ENCODE results near the gene DSCAM.

Gene DSCAM

DNA sequence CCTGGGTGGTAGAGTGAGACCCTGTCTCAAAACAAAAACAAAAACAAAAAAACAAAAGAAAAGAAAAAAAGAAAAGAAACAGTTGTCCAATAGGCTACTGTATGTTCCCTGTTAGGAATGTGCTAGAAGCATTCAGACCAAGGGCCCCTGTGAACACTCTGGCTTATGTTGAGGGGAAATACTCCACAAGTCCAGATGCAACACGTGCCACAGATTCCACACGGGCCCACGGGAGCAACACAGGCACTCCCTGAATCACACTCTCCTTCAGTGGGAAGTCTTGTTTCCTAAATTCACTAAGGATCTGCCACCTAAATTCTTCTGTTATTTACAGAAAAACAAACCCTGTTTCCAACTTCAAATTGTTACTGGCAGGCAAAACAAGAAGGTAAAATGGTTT lies 688.6 kb downstream of the DSCAM start:
- no peak for DNase-seq

DNA sequence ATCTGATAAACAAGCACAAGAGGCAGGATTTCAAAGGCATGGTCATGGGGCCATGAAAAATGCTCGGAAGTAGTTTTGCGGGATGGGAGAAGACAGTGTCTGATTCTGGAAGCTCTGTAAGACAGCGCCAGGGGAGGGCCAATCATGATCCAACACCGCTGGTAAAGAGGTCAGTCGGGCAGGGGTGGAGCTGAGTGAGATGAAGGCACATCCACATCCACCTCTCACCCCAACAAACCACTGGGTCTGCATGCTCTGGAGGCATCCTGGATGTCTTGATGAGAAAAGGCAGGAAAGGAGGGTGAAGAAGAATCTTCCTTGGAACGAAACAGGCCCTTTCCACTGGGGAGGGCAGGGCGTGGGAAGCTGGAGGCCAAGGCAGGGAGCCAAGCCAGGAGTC lies 691.4 kb downstream of the DSCAM start:
- DNase-seq = no peak

DNA sequence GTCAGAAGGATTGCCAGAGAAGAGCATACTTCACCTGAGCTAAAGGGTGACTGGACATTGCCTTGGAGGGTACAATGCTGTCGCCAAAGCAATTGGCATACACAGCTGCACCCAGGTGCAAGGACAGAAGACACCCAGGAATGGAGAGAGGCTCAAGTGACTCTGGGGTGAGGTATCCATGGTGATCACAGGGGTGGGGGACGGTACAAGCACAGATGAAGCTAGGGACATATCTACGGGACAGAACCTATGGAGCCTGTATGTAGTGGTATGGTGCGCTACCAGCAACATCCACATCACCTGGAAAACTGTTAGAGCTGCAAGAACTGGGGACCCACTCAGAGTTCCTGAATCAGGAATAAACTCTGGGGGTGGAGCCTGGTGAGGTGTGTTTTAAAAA lies 693.6 kb downstream of the DSCAM start:
- DNase-seq = no peak

GRCh38 chr21:40152476-40152875 lies 694.5 kb downstream of the DSCAM start:
- no peak for DNase-seq

- no peak for DNase-seq
Measured at GRCh38 chr21:40151611-40152010, 695.3 kb downstream of the DSCAM start.

GRCh38 chr21:40146216-40146837 lies 700.6 kb downstream of the DSCAM start:
- DNase-seq = no peak

DNA sequence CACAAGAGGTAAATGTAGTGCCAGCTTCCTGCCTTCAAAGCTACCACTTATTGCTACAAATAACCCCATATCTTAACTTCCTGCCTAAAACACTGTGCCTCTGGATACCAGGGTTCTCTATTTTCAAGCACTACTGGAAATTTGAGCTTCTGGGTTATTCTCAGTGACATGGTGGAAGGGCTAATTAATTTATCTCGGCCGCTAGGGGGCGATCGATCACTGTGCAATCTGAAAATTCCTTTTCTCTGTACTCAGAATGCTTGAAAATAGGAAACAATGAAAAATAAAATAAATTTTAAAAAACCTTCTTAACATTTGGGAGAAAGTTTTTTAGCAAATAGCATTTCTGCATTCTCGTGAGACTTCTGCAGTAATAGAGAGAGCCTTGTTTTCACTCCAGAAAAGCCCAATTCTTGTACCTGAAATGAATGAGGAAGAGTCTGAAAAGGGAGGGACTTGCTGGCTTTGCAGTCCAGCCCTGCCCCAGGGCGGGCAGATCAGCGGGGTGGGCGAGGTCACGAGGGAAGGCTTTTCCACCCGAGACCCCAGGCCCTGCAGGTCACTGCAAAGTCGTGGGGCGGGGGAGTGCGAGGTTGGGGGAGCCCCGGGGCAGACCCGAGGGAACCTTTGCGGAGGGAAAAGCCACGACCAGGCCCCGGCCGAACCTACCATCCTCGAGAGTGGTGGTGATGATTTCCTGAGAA lies 703.0 kb downstream of the DSCAM start:
- peak; percentile 10 to 27 for DNase-seq

- DNase-seq = no peak
Measured at GRCh38 chr21:40141621-40142020, 705.3 kb downstream of the DSCAM start.

DNA sequence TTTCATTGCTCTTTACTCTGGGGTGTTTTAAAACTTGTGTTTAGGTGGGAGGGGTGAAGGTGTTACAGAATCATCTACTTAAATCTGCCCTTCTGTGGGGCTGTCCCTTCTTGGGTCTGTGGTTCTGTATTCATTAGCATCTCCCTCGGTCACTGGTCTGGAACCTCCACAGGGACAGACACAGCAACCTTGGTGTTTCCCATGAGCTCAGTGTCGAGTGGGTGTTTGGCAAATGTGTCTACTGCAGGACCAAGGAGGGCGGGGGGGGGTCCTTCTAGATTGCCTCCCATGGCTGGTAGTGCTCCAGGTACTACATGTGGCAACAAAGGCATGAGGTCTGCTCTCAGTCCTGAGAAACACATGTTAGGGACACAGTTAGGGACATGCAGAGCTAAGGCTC lies 706.3 kb downstream of the DSCAM start:
- DNase-seq = no peak

DNA sequence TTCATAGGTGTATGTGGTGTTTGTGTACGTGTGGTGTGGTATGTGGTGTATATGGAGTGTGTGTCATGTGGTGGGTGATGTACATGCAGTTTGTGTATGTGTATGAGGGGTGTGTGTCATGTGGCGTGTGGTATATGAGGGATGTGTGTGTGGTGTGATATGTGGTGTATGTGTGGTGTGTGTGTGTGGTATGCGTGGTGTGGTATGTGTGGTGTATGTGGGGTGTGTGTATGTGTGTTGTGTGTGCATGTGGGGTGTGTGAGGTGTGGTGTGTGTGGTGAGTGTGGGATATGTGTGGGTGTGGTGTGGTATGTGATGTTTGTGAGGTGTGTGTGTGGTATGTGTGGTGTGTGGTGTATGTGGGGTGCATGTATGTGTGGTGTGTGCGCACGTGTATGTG lies 707.3 kb downstream of the DSCAM start:
- DNase-seq = no peak

GRCh38 chr21:40136571-40136970 lies 710.4 kb downstream of the DSCAM start:
- DNase-seq = no peak

DNA sequence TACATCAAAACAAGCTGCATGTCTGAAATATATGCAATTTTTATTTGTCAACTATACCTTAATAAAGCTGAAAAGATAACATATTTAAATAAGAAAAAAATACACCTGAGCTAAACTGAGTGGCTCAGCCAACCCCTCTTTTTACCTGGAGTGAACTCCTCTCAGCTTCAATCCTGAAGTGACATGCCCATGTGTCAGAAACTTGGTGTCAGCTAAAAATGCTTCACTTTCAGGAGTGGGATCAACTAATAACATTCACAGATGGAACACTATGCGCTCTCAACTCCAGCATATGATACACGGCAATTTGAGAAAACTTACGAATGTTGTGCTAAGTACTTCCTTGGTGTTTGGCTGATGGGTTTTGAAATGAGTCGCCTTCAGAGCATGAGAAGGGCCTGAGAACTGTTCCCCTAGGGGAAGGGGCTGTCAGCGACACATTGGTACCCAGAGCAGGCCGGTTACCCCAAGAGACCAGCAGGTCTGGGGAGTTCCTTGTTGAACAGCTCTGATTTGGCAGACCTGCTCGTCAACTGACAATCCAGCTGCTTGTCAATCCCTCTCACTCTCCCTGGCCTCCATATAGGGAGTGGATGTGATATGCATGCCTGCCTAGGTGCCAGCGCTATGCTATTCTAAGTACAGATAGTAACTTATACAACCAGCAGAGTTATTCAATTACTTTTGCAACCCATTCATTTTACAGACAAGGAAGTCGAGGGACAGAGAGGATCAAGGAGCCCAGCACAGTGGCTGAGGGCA lies 712.0 kb downstream of the DSCAM start:
- DNase-seq = no peak

GRCh38 chr21:40130476-40130875 lies 716.5 kb downstream of the DSCAM start:
- no peak for DNase-seq

DNA sequence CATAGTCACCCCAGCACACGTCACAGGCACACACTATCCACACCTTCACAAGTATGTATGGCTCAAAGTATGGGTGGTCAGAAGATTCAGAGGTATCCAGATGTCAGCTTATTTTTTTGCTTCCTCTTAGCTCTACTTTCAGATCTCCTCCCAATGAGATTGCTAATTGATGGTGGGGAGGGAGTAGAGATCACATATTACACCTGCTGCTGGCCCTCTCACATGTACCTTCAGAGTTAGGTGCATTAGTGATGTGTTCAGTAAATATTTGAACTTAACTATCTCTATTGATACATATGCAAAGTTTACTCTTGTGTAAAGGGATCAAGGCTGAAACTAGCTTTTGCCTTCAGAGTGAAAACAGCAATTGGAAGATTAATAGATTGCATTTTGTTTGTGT lies 717.1 kb downstream of the DSCAM start:
- DNase-seq = no peak

DNA sequence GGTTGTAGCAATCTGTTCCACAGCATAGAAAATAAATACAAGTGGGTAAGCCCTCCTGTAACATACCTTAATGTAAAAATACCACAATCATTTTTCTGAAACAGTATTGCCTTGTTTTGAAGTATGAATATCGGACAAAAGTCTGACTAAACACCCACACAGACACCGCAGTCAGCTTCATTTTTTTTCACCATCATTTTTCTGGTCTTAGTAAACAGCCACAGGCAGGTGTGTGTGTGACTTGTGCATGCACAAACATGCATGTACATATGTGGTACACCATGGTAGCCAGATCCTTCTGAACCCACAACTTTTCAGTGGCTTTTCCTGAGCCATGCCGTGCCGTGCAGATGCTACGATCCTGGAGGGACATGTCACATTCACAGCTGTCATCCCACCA lies 718.1 kb downstream of the DSCAM start:
- no peak for DNase-seq

DNA sequence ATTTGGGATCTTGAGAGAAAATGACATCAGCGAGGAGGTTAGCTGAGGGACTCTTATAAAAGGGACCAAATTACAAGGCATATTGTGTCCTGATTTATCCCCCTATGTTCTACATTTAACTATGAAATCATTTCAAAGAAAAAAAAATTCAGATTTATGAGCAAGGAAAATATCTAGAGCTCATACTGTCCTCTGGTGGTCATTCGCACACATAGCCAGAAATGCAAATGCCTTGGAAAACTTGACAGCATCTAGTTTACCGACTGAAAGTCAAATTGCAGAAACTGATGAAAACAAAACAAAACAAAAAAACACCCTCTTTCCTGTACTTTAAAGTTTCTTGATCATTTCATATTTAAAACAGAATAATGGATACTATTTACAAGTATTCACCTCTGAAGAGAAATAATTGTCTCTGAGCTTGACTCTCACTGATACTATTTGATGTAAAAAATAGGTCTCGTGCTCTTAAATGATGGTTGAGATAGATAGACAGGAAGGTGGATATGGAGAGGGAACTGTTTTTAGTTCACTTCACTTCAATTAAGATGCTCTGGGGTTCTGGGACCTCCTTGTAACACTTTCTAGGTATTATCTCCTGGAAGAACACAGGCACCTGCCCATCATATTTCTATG lies 725.9 kb downstream of the DSCAM start:
- no peak for DNase-seq

DNA sequence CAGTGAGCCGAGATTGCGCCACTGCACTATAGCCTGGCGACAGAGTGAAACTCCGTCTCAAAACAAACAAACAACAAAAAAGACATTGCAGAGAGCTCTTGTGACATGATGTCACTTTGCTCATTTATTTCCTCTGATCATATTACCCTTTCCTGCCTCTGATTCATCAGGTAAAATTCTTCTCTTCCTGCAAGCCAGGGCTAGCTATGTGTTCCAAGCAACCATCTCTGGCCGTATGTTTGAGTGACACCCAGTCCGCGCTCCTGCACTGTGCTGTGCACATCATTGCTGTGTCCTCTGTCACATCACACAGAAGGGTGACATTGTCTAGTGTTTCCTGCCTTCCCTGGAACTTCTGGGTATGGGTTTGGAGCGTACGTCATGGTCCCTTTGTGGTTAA lies 728.4 kb downstream of the DSCAM start:
- no peak for DNase-seq

DNA sequence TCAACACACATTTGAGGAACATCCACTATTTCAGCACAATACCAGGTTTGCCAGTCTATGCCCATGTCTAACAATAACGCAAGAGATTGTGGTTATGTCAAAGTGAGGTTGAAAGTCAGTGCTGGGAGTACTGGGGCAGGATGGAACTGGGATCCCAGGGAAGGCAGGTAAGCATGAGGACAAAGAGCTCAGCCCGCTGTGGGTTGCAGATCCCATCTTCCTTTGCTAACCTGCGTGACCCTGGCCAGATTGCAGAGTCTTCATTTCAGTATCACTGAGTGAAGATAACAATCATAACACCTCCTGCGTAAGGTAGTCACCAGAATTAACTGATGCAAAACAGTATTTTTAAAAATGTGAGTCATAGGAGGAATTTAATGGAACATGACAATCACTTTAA lies 729.7 kb downstream of the DSCAM start:
- no peak for DNase-seq

DNA sequence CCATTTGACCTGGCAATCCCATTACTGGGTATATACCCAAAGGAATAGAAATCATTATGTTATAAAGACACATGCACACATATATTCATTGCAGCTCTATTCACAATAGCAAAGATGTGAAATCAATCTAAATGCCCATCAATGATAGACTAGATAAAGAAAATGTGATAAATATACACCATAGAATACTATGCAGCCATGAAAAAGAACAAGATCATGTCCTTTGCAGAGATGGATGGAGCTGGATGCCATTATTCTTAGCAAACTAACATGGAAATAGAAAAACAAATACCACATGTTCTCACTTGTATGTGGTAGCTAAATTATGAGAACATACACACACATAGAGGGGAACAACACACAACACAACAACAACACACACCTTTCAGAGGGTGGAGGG lies 731.2 kb downstream of the DSCAM start:
- DNase-seq = no peak

DNA sequence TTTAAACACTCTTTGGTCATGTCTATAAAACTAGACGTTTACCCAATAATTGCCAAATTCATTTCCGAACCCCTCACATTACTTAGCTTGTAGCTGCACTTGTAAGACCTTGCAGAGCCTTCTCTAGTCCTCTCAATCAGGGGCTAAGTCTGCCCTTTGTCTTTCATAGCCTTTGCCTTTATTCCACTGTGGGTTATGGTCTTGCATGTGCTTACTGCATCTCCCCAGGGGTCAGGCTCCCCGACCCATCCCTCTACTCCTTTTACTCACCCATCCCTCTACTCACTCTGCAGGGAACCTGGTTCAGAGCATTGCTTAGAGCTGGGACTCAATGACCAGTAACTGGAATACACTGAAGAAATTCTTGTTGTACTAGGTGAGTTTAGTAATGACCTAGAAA lies 744.3 kb downstream of the DSCAM start:
- DNase-seq = no peak

DNA sequence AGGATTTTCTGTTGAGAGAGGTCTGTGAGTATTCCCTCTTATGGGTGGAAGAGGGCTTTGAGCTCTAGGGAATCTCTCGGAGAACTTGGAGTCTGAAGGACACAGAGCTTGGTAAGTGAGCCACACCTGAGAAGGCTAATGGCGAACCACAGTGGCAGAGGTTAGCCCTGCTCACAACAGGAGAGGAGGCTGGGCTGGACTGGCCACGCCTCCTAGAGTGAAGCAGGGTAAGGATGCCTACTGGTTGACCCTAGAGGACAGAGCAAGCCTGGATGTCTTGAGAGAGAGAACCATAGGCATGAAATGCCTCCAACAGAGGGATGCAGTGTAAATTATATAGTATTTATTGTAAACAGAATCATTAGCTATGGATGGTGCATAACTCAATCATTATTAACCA lies 747.1 kb downstream of the DSCAM start:
- DNase-seq = no peak

GRCh38 chr21:40095477-40095876 lies 751.5 kb downstream of the DSCAM start:
- DNase-seq = no peak

DNA sequence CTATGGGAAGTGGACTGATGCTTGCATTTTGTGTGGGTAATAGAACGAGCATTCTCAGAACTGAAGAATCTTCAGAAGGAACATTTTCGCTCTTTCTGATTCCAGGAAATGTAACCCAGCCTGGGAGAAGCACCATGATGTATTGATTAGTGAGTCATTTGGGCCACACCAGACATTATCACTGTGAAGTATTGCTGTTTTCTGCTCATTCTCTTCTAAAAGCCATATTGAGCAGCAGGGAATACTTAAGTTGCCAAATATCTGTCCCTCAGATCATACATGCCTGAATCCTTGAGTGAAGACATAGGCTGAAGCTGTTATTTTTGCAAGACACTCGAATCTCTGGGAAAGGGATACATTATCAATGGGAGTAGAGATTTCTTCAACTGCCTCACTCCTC lies 766.6 kb downstream of the DSCAM start:
- DNase-seq = no peak

- DNase-seq = no peak
Measured at GRCh38 chr21:40074710-40075109, 772.2 kb downstream of the DSCAM start.
